HG03045 (cell line): ENCODE results near the gene CYBC1.
A peak's percentile ranks its signal among the peaks of the same experiment; 100 is the strongest.
"Not testable (repeated sequence)": the region's sequence is repeated elsewhere in the genome, so short reads cannot be mapped to it uniquely, and the experiment has no call there.

Source experiments
- ATAC-seq: cut with Tn5 transposase; IDR thresholded peaks from one replicate; pipeline ENCODE4 v1.9.1; 2021; ENCODE audit warnings: mild to moderate bottlenecking, moderate library complexity; ENCODE audit not compliant: unreplicated experiment

Gene CYBC1

GRCh38 chr17:82479602-82480001 is 29.1 kb upstream of the CYBC1 start:
- no peak for ATAC-seq

GRCh38 chr17:82477934-82478333 is 27.4 kb upstream of the CYBC1 start:
- ATAC-seq: no peak

GRCh38 chr17:82475458-82475857 is 24.9 kb upstream of the CYBC1 start:
- ATAC-seq: no peak

- no peak for ATAC-seq
Measured at GRCh38 chr17:82474223-82475010, 23.9 kb upstream of the CYBC1 start.

- no peak for ATAC-seq
Measured at GRCh38 chr17:82470065-82470464, 19.5 kb upstream of the CYBC1 start.

- no peak for ATAC-seq
Measured at GRCh38 chr17:82468692-82469091, 18.1 kb upstream of the CYBC1 start.

GRCh38 chr17:82465023-82465603 is 14.6 kb upstream of the CYBC1 start:
- ATAC-seq: no peak

- ATAC-seq: no peak
Measured at GRCh38 chr17:82464567-82464929, 14.0 kb upstream of the CYBC1 start.

GRCh38 chr17:82463925-82464566 is 13.5 kb upstream of the CYBC1 start:
- no peak for ATAC-seq

GRCh38 chr17:82463391-82463790 is 12.8 kb upstream of the CYBC1 start:
- no peak for ATAC-seq

GRCh38 chr17:82461827-82462524 is 11.4 kb upstream of the CYBC1 start:
- ATAC-seq: no peak

- ATAC-seq: not testable (repeated sequence)
Measured at GRCh38 chr17:82459936-82460335, 9.4 kb upstream of the CYBC1 start.

- ATAC-seq: peak; percentile 3
Measured at GRCh38 chr17:82458885-82459424, 8.4 kb upstream of the CYBC1 start.

GRCh38 chr17:82458179-82458884 is 7.8 kb upstream of the CYBC1 start, which contains the start of gene NARF:
TSS of gene NARF (plus strand) at chr17:82458741. CDS start at chr17:82458804, 63 bp downstream.
- peak; percentile 94 for ATAC-seq

- no peak for ATAC-seq
Measured at GRCh38 chr17:82457929-82458178, 7.3 kb upstream of the CYBC1 start.

- no peak for ATAC-seq
Measured at GRCh38 chr17:82457073-82457928, 6.7 kb upstream of the CYBC1 start.

- not testable (repeated sequence) for ATAC-seq
Measured at GRCh38 chr17:82453706-82454105, 3.2 kb upstream of the CYBC1 start.

- not testable (repeated sequence) for ATAC-seq
Measured at GRCh38 chr17:82453151-82453550, 2.6 kb upstream of the CYBC1 start.

GRCh38 chr17:82452162-82452561 is 1.6 kb upstream of the CYBC1 start:
- no peak for ATAC-seq

GRCh38 chr17:82449883-82450356 is 632 bp downstream of the CYBC1 start:
- no peak for ATAC-seq
